ENCODE data around the gene DHX30. TPM values are rescaled to one million over a fixed set of nuclear protein-coding genes. Genes with fewer than 3 reads are reported as not detected.

The DHX30 gene
- total and polyA plus RNA-seq, 2 experiments from 2014 or later: 47.8 to 51.3 TPM

DNA sequence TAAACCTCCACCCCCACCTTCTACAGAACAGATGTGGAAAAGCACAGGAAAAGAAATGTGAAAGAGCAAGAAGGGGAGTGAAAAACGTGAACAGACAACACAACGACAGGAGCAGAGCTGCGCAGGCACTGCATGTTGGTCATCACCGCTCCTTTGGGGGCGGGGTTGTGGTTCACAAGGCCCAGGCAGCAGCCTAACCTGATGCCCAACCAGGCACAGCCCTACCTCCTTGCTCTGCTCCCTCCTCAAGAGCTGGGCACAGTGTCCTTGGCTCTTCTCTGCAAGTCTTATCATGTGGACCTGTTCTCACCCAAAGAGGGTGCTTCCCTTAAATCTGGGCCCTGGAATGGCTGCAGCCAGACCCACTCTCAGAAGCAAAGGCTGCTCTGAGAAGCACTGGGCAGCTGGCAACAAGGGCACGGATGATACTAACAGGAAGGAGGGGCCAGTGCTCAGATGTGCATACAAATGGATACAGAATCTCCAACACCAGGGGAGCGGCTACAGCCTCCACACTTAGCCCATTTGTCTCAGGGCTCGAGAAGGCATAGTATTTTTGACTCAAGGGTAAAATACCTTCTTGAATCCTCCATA, 64.6 kb downstream of the DHX30 start:
- no peak for DNase-seq (ENCODE audit: low spot score)
- H3K9me2 ChIP-seq (replicated peaks; ENCODE audit: insufficient read depth): no peaks in the 10 kb centered on the region
- no peaks in the 10 kb centered on the region for H3K36me3 ChIP-seq (replicated peaks; ENCODE audit: insufficient read depth, low read depth)

DNA sequence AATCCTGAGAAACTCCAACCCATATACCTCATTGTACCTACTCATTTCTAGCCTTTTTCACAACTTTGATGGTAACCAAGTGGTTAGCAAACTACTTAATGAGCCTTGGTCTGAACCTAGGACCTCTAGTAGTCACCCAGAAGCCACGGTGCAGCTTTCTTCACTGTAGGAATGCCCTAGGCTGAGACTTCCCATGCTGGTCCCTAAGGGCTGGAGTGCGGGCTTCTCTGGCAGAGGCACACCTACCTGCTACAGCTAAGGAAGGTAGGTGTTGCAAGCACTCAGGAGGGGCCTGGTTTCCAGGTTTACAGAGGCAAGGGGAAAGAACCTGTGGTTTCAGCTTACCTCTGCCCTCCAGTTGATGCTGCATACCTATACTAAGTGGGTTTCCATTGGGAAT, 65.4 kb downstream of the DHX30 start:
- WGBS (ENCODE audit: low lambda C conversion rate, missing lambda C conversion rate): 100% methylated on average over 2 of the region's 2 CpGs
- Histone ChIP-seq H3K27ac (no peak overlapping the region), H2AFZ (no peak overlapping the region), H3K79me2 (no peaks in the 10 kb centered on the region), H3K36me3 (replicated peaks; ENCODE audit: insufficient read depth, low read depth) (no peaks in the 10 kb centered on the region), H3K9me2 (replicated peaks; ENCODE audit: insufficient read depth) (no peaks in the 10 kb centered on the region), H3K4me1 (ENCODE audit: insufficient read depth) (peaks cover 7% of the 10 kb centered on the region), H4K20me1 (ENCODE audit: insufficient read depth, poor library complexity, severe bottlenecking) (no peaks in the 10 kb centered on the region), H3K27me3 (no peaks in the 10 kb centered on the region), H3K4me2 (no peak overlapping the region), H3K9me3 (ENCODE audit: low read depth) (no peaks in the 10 kb centered on the region), H3K4me3 (no peak overlapping the region)
- DNase-seq (ENCODE audit: low spot score): no peak
- TF ChIP-seq EZH2phosphoT487 (IDR thresholded peaks at IDR 0.05; ENCODE audit: low read depth, severe bottlenecking, unreplicated experiment): no peak
- TF ChIP-seq, protein P1, sequence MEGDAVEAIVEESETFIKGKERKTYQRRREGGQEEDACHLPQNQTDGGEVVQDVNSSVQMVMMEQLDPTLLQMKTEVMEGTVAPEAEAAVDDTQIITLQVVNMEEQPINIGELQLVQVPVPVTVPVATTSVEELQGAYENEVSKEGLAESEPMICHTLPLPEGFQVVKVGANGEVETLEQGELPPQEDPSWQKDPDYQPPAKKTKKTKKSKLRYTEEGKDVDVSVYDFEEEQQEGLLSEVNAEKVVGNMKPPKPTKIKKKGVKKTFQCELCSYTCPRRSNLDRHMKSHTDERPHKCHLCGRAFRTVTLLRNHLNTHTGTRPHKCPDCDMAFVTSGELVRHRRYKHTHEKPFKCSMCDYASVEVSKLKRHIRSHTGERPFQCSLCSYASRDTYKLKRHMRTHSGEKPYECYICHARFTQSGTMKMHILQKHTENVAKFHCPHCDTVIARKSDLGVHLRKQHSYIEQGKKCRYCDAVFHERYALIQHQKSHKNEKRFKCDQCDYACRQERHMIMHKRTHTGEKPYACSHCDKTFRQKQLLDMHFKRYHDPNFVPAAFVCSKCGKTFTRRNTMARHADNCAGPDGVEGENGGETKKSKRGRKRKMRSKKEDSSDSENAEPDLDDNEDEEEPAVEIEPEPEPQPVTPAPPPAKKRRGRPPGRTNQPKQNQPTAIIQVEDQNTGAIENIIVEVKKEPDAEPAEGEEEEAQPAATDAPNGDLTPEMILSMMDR (IDR thresholded peaks at IDR 0.05; ENCODE audit: poor library complexity): no peak
- TF ChIP-seq EZH2 (IDR thresholded peaks at IDR 0.05; ENCODE audit: borderline replicate concordance): no peak

More for the DNA sequence above, 64.6 kb downstream of the DHX30 start:
- Histone ChIP-seq H3K4me2 (no peak overlapping the region), H3K27ac (no peak overlapping the region), H3K27me3 (no peaks in the 10 kb centered on the region), H3K9me3 (ENCODE audit: low read depth) (no peaks in the 10 kb centered on the region), H3K79me2 (no peaks in the 10 kb centered on the region), H3K4me3 (no peak overlapping the region), H4K20me1 (ENCODE audit: insufficient read depth, poor library complexity, severe bottlenecking) (no peaks in the 10 kb centered on the region), H2AFZ (no peak overlapping the region), H3K4me1 (ENCODE audit: insufficient read depth) (peaks cover 7% of the 10 kb centered on the region)
- no peak for TF ChIP-seq EZH2phosphoT487 (IDR thresholded peaks at IDR 0.05; ENCODE audit: low read depth, severe bottlenecking, unreplicated experiment)
- no peak for TF ChIP-seq EZH2 (IDR thresholded peaks at IDR 0.05; ENCODE audit: borderline replicate concordance)
- TF ChIP-seq, protein P1 (IDR thresholded peaks at IDR 0.05; ENCODE audit: poor library complexity): no peak
- WGBS (ENCODE audit: low lambda C conversion rate, missing lambda C conversion rate): 94% methylated on average over 8 of the region's 8 CpGs

DNA sequence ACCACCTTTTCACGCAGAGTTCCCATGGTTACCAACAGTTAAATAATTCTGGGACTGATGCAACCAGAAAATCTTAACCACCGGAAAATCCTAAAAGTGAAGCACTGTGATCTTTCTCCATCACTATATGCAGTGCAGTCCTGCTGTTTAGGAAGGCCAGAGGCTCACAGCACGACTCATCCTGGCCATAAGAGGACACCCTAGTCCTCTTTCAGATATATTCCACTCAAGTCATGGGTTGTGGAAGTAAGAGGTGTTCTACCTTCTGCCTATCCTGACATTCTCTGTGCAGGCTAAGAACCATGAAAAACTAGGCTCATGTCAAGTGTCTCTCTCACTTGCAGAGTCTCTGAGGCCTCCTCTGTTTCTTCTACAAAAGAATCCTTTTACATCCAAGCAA, 67.2 kb downstream of the DHX30 start:
- Histone ChIP-seq H3K79me2 (no peaks in the 10 kb centered on the region), H4K20me1 (ENCODE audit: insufficient read depth, poor library complexity, severe bottlenecking) (no peaks in the 10 kb centered on the region), H3K27ac (no peak overlapping the region), H3K36me3 (replicated peaks; ENCODE audit: insufficient read depth, low read depth) (no peaks in the 10 kb centered on the region), H3K4me2 (no peak overlapping the region), H3K4me1 (ENCODE audit: insufficient read depth) (peaks cover 7% of the 10 kb centered on the region), H2AFZ (no peak overlapping the region), H3K27me3 (no peaks in the 10 kb centered on the region), H3K9me2 (replicated peaks; ENCODE audit: insufficient read depth) (no peaks in the 10 kb centered on the region), H3K4me3 (no peak overlapping the region), H3K9me3 (ENCODE audit: low read depth) (no peaks in the 10 kb centered on the region)
- WGBS (ENCODE audit: low lambda C conversion rate, missing lambda C conversion rate): 95% methylated on average over 3 of the region's 3 CpGs
- no peak for DNase-seq (ENCODE audit: low spot score)
- TF ChIP-seq EZH2 (IDR thresholded peaks at IDR 0.05; ENCODE audit: borderline replicate concordance) (no peak), EZH2phosphoT487 (IDR thresholded peaks at IDR 0.05; ENCODE audit: low read depth, severe bottlenecking, unreplicated experiment) (no peak)
- TF ChIP-seq, protein P1 (IDR thresholded peaks at IDR 0.05; ENCODE audit: poor library complexity): no peak
